Brain microvascular endothelial cell (primary cell): ENCODE results near the gene DPF1.

Experiments
- DNase-seq: peaks from one replicate; pipeline ENCODE4 v3.0.0-alpha.2; 2020
- H3K27ac ChIP-seq: fragments of 250-450 bp; sonication (Bioruptor Pico); 2 replicates; pipeline ENCODE4 v1.5.1; 2020; ENCODE audit warnings: mild to moderate bottlenecking, moderate library complexity
- H3K27me3 ChIP-seq: fragments of 250-450 bp; sonication (Bioruptor Pico); replicated peaks from 2 replicates; pipeline ENCODE4 v1.5.1; 2020; ENCODE audit warnings: mild to moderate bottlenecking
- H3K36me3 ChIP-seq: fragments of 250-450 bp; sonication (Bioruptor Pico); replicated peaks from 2 replicates; pipeline ENCODE4 v1.5.1; 2020; ENCODE audit warnings: mild to moderate bottlenecking
- H3K4me3 ChIP-seq: 2 replicates; pipeline ENCODE4 v1.5.1; 2011; ENCODE audit warnings: low read depth, mild to moderate bottlenecking, control low read depth, low read length, moderate library complexity
- CTCF ChIP-seq: IDR thresholded peaks from 2 replicates; pipeline ENCODE4 v1.5.1; 2011; ENCODE audit warnings: low read depth, mild to moderate bottlenecking, moderate library complexity, low read length, control low read depth, inconsistent platforms; ENCODE audit errors: missing control alignments
- in situ Hi-C: cut with HindIII; loops from 2 replicates; pipeline ENCODE4 v1.10.0; 2017; ENCODE audit warnings: low sequenced_read_pairs, low pct_ligation_motif_present

Gene DPF1

DNA sequence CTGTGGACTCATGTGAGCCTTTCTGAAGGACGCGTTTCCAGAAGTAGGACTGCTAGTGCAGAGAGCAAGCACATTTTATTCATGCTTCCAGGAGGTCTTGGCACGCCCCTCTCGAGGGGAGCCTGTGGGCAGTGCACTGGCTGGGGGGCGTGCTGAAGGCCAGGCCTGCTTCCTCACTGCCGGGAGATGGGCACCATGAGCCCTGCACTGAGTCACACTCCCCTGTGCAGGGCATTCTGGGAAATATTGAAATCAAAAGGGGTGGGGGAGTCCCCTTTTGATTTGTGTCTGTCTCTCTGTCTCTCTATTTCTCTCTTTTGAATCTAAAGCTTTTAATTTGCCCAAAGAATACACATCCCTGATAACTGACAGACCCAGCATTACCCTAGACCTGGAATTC, 34.0 kb downstream of the DPF1 start:
- TF ChIP-seq CTCF: no peak
- H3K27me3 ChIP-seq: no peaks in the 10 kb centered on the region
- no peak overlapping the region for H3K4me3 ChIP-seq
- DNase-seq: no peak
- H3K27ac ChIP-seq: no peak overlapping the region
- in situ Hi-C loops: no loop called here
- H3K36me3 ChIP-seq: peaks cover 23% of the 10 kb centered on the region

- no peak for DNase-seq
Measured at GRCh38 chr19:38185562-38185961, 38.5 kb downstream of the DPF1 start.

DNA sequence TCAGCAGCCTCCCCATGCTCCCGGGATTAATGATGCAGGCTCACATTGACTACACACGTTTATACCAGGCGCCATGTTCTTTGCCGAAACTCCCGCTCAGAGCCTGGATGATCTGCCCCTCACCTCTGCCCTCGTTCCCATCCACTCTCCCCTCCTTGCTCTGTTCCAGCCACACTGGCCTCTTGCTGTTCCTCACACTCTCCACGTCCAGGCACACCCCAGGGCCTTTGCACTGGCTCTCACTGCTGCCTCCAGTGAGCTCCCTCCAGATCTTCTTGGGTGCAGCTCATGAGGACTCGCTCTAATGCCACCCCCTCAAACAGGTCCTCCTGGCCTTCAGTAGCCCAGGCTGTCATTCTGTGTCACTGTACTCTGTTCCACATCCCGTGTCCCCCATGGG, 39.2 kb downstream of the DPF1 start:
- Histone ChIP-seq H3K36me3 (peaks cover 20% of the 10 kb centered on the region), H3K4me3 (no peak overlapping the region), H3K27ac (no peak overlapping the region), H3K27me3 (no peaks in the 10 kb centered on the region)
- in situ Hi-C loops: no loop called here
- no peak for TF ChIP-seq CTCF
- no peak for DNase-seq

More at GRCh38 chr19:38185562-38185961, 38.5 kb downstream of the DPF1 start:
- H3K4me3 ChIP-seq: no peak overlapping the region
- H3K36me3 ChIP-seq: peaks cover 19% of the 10 kb centered on the region
- in situ Hi-C loops: no loop called here
- no peak overlapping the region for H3K27ac ChIP-seq
- no peaks in the 10 kb centered on the region for H3K27me3 ChIP-seq
- no peak for TF ChIP-seq CTCF

- no peak overlapping the region for H3K27ac ChIP-seq
- in situ Hi-C loops: no loop called here
- TF ChIP-seq CTCF: no peak
- peaks cover 20% of the 10 kb centered on the region for H3K36me3 ChIP-seq
- DNase-seq: peak; percentile 22
- H3K27me3 ChIP-seq: no peaks in the 10 kb centered on the region
- H3K4me3 ChIP-seq: peak overlapping the region; percentile 33
Measured at GRCh38 chr19:38183251-38183897, 40.6 kb downstream of the DPF1 start.

DNA sequence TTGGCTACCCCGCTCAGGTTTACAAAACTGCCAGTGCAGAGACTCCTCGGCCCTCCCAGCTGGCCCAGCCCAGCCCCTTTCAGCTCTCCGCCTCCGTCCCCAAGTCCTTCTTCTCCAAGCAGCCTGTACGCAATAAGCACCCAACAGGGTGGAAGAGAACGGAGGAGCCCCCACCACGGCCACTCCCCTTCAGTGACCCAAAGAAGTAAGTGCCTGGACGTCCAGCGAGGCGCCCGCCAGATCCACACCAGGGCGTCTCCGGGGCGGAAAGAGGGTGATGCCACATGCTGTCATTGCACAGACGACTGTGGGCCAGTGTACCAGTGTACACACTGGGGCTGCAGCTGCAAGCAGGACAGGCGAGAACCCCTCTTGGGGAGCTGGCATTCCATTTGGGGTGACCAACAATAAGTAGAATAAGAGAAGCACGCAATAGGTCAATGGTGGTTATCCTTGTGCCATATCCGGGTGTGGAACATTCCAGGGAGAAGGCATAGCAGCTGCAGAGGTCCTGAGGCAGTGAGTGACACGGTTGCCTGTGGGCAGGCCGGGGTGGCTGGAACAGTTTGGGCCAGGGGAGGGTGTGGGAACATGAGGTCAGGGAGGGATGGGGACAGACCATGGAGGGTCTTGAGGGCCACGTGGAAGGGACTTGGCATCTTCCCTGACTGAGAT, 41.3 kb downstream of the DPF1 start:
- Histone ChIP-seq H3K36me3 (peaks cover 20% of the 10 kb centered on the region), H3K4me3 (no peak overlapping the region), H3K27me3 (no peaks in the 10 kb centered on the region), H3K27ac (no peak overlapping the region)
- no peak for TF ChIP-seq CTCF
- DNase-seq: no peak
- in situ Hi-C loops: no loop called here
